ENCODE measurements around the gene TCTA. TPM values are rescaled to one million over a fixed set of nuclear protein-coding genes. Genes with fewer than 3 reads are reported as not detected.

Gene TCTA
- total and polyA plus RNA-seq, 10 of the 15 experiments (the other 5 are each of a cell fraction or from before 2014, with no cell fraction given), result 6.5 to 30.5 (median 18.3) TPM

DNA sequence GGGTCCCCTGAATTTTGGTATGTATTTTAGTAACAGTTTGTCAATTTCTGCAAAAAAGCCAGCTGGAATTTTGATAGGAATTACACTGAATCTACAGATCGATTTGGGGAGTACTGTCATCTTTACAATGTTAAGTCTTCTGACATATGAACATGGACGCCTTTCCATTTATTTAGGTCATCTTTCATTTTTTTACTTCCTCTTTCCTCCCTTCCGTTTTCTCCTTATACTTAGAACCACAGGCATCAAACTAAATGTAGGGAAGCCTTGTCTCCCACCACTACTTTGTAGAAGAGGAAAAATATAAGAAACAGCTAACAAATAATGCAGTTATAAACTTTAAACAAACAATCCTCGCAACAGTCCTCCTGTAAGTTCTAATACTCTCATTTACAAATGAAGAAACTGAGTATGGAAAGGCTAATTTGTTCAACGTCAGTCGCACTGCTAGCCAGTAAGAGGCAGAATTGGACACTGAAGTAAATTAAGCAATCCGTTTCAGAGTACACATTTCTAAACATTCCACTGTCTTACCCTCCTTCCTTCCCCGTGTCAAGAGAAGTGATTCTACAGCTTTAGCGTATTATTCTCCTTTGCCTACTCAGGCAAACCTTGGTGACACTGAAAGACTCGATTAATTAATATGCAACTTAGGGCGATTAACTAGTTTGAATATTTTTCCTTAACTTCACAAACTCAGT lies 26.0 kb upstream of the TCTA start:
- POLR2A ChIA-PET, result interaction anchor here (0.6 kb wide), 1 partner anchor 16 kb away, joined by 9 read pairs; no protein-coding TSS in a partner anchor

More for the DNA sequence above, 26.0 kb upstream of the TCTA start:
- intact Hi-C loops (cut with micrococcal nuclease; ENCODE audit: unreplicated experiment) (no loop called here), in situ Hi-C loops (cut with MboI) (no loop called here)
- no peaks in the 10 kb centered on the region for H3K27me3 ChIP-seq (replicated peaks in 1 of 2; ENCODE audit: control insufficient read depth in 2 of 2, insufficient read depth in 2 of 2, low read length in 1 of 2)
- FAIRE-seq (peak; percentile 38), ATAC-seq (peak; percentile 46; the same call in 1 of the 3 replicates), DNase-seq (ENCODE audit: low read depth, low spot score) (no peak)
- BruUV-seq (replicated peaks), result no TSS peak
- H3K4me3 ChIP-seq, result no peak overlapping the region
- ChIA-PET SMC1A (ENCODE audit: uncharacterized antibody, unreplicated experiment) (no interaction called here), RAD21 (ENCODE audit: unreplicated experiment) (interaction anchor here (1.1 kb wide), 1 partner anchor 46 kb away, joined by 3 read pairs; the partner anchor contains the start of gene USP4), CTCF (interaction anchor here (0.9 to 1.3 kb wide), 2 partner anchors 8 to 11 kb away, joined by 3 read pairs; no protein-coding TSS in a partner anchor)
- H3K9ac ChIP-seq (ENCODE audit: control insufficient read depth, insufficient read depth, low read length), result no peak overlapping the region
- H4K20me1 ChIP-seq (ENCODE audit: control insufficient read depth, insufficient read depth), result peaks cover 6% of the 10 kb centered on the region; the same call in 1 of the 2 replicates
- peaks cover 4% of the 10 kb centered on the region for H3K9me3 ChIP-seq (replicated peaks; ENCODE audit: control insufficient read depth, insufficient read depth, low read length)
- peak overlapping the region; percentile 37 for H3K27ac ChIP-seq (ENCODE audit: control insufficient read depth, insufficient read depth)
- H3K79me2 ChIP-seq (ENCODE audit: control insufficient read depth, insufficient read depth, low read length), result peaks cover 79% of the 10 kb centered on the region
- H2AFZ ChIP-seq (ENCODE audit: control insufficient read depth, low read depth, low read length), result no peak overlapping the region
- WGBS (ENCODE audit: insufficient coverage, insufficient replicate concordance, low lambda C conversion rate, missing lambda C conversion rate), result 38% methylated on average over 11 of the region's 11 CpGs
- peak overlapping the region; percentile 47 for H3K4me2 ChIP-seq (ENCODE audit: control insufficient read depth, insufficient read depth)
- peaks cover 0 to 4% of the 10 kb centered on the region in 2 experiments; a peak in 2 of 4 replicates for H3K36me3 ChIP-seq (ENCODE audit: control insufficient read depth in 2 of 2, insufficient read depth in 2 of 2, low read length in 1 of 2)
- H3K4me1 ChIP-seq (ENCODE audit: control insufficient read depth, insufficient read depth, low read length), result peaks cover 6% of the 10 kb centered on the region
- no peak for TF ChIP-seq HCFC1 (IDR thresholded peaks at IDR 0.05; ENCODE audit: low read length)
- peak in 1 of 2 experiments; percentile 30; a peak in 1 of 4 replicates for TF ChIP-seq IKZF2 (IDR thresholded peaks at IDR 0.05)
- 0 out of 2 replicates have a peak, but pooled peaks have one; percentile 21 for TF ChIP-seq IKZF1 (conservative IDR thresholded peaks at IDR 0.05)
- TF ChIP-seq, protein P1, sequence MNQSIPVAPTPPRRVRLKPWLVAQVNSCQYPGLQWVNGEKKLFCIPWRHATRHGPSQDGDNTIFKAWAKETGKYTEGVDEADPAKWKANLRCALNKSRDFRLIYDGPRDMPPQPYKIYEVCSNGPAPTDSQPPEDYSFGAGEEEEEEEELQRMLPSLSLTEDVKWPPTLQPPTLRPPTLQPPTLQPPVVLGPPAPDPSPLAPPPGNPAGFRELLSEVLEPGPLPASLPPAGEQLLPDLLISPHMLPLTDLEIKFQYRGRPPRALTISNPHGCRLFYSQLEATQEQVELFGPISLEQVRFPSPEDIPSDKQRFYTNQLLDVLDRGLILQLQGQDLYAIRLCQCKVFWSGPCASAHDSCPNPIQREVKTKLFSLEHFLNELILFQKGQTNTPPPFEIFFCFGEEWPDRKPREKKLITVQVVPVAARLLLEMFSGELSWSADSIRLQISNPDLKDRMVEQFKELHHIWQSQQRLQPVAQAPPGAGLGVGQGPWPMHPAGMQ (IDR thresholded peaks at IDR 0.05; ENCODE audit: borderline replicate concordance), result no peak
- no peak for TF ChIP-seq MYC (IDR thresholded peaks at IDR 0.05; ENCODE audit: insufficient read depth, insufficient read length, insufficient replicate concordance, low read length, severe bottlenecking)
- TF ChIP-seq SPI1 (IDR thresholded peaks at IDR 0.05; ENCODE audit: borderline replicate concordance, insufficient read depth, low read depth, low read length), result 0 out of 2 replicates have a peak, but pooled peaks have one; percentile 5
- TF ChIP-seq E2F8 (IDR thresholded peaks at IDR 0.05; ENCODE audit: low read depth, partially characterized antibody), result no peak
- no peak for TF ChIP-seq CHD1 (IDR thresholded peaks at IDR 0.05; ENCODE audit: low read depth, low read length)
- TF ChIP-seq, protein P2, sequence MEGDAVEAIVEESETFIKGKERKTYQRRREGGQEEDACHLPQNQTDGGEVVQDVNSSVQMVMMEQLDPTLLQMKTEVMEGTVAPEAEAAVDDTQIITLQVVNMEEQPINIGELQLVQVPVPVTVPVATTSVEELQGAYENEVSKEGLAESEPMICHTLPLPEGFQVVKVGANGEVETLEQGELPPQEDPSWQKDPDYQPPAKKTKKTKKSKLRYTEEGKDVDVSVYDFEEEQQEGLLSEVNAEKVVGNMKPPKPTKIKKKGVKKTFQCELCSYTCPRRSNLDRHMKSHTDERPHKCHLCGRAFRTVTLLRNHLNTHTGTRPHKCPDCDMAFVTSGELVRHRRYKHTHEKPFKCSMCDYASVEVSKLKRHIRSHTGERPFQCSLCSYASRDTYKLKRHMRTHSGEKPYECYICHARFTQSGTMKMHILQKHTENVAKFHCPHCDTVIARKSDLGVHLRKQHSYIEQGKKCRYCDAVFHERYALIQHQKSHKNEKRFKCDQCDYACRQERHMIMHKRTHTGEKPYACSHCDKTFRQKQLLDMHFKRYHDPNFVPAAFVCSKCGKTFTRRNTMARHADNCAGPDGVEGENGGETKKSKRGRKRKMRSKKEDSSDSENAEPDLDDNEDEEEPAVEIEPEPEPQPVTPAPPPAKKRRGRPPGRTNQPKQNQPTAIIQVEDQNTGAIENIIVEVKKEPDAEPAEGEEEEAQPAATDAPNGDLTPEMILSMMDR (IDR thresholded peaks at IDR 0.05 in 2 of 3, conservative IDR thresholded peaks at IDR 0.05 in 1 of 3; ENCODE audit: control insufficient read depth in 2 of 3, extremely low read depth in 1 of 3, insufficient read depth in 1 of 3, low read depth in 3 of 3, low read length in 3 of 3), result no peak
